HCT116 (cell line): ENCODE data around the gene ARHGEF11. TPM values are rescaled to one million over a fixed set of nuclear protein-coding genes. Genes with fewer than 3 reads are reported as not detected.

Source experiments
- ATAC-seq: fragments of 200-7000 bp; cut with Tn5 transposase; 2 replicates; pipeline ENCODE4 v1.9.1; 2020; ENCODE audit warnings: mild to moderate bottlenecking, moderate library complexity
- BruUV-seq: library from RNA; stranded (reverse); fragments of 400-500 nt; replicated peaks from 2 replicates; lab custom pipeline; 2021; lab: Mats Ljungman, UMichigan
- CTCF ChIA-PET: fragments of 300-600 bp; sonication (Branson Sonifier 250); formaldehyde crosslinking; loops from one replicate; lab custom pipeline; 2021; ENCODE audit warnings: antibody characterized with exemption; lab: Charles Lee
- POLR2A ChIA-PET: fragments of 300-600, 350-600 bp; sonication (Branson Sonifier 250); formaldehyde crosslinking; loops from one replicate; lab custom pipeline; 2021; ENCODE audit warnings: antibody characterized with exemption; lab: Charles Lee
- RAD21 ChIA-PET, 2 experiments: fragments of 300-600 bp; sonication (Branson Sonifier 250); formaldehyde crosslinking; loops; one replicate each; lab custom pipeline; 2023; ENCODE audit warnings: low total read pairs in 2 of 2; ENCODE audit not compliant: uncharacterized antibody in 2 of 2, unreplicated experiment in 2 of 2, low non-redundant PET in 1 of 2; lab: Charles Lee
- DNase-seq: peaks from one replicate; pipeline ENCODE4 v3.0.0-alpha.2; 2010; ENCODE audit warnings: low read depth, low spot score
- H2AFZ ChIP-seq: fragments of 200-600 bp; shearing (Covaris generic), sonication (generic); 2 replicates; pipeline ENCODE4 v1.6.1; 2017; ENCODE audit warnings: low read depth, mixed run types, mixed read lengths, antibody characterized with exemption, low read length; ENCODE audit not compliant: poor library complexity, severe bottlenecking
- H3K27ac ChIP-seq: 2 replicates; pipeline ENCODE4 v1.5.1; 2012; ENCODE audit warnings: low read depth, low read length
- H3K27me3 ChIP-seq: fragments of 200-600 bp; sonication (generic); 2 replicates; pipeline ENCODE4 v1.6.1; 2016; ENCODE audit warnings: mixed run types, low read length, mixed read lengths; ENCODE audit not compliant: insufficient read depth
- H3K36me3 ChIP-seq, 2 experiments: fragments of 200-500 bp in 1 of 2; fragments of 200-600 bp in 1 of 2; sonication (Bioruptor generic) in 1 of 2; sonication (generic) in 1 of 2; 2 replicates each; pipeline versions ENCODE4 v1.5.1 to v1.6.1; 2014 to 2016; ENCODE audit warnings: low read length in 2 of 2, inconsistent platforms in 1 of 2, mixed read lengths in 1 of 2, mixed run types in 1 of 2; ENCODE audit not compliant: insufficient read depth in 2 of 2, control insufficient read depth in 1 of 2
- H3K4me1 ChIP-seq, 2 experiments: fragments of 200-600 bp in 1 of 2; sonication (generic) in 1 of 2; 2 replicates each; pipeline versions ENCODE4 v1.5.1 to v1.6.1; 2012 to 2017; ENCODE audit warnings: low read length in 2 of 2, inconsistent platforms in 1 of 2, mild to moderate bottlenecking in 1 of 2, mixed read lengths in 1 of 2, mixed run types in 1 of 2, moderate library complexity in 1 of 2; ENCODE audit not compliant: insufficient read depth in 2 of 2, control insufficient read depth in 1 of 2
- H3K4me2 ChIP-seq: fragments of 200-600 bp; sonication (generic); 2 replicates; pipeline ENCODE4 v1.6.1; 2017; ENCODE audit warnings: mixed run types, low read length, mixed read lengths
- H3K4me3 ChIP-seq, 2 experiments: fragments of 200-600 bp in 1 of 2; sonication (generic) in 1 of 2; replicated peaks in 1 of 2; 2 replicates each; pipeline ENCODE4 v1.5.1; 2011 to 2016; ENCODE audit warnings: low read length in 2 of 2, control low read depth in 1 of 2, low read depth in 1 of 2, mild to moderate bottlenecking in 1 of 2, mixed read lengths in 1 of 2, mixed run types in 1 of 2
- H3K79me2 ChIP-seq: fragments of 200-600 bp; sonication (generic); 2 replicates; pipeline ENCODE4 v1.6.1; 2017; ENCODE audit warnings: mild to moderate bottlenecking, mixed run types, low read length, moderate library complexity, mixed read lengths; ENCODE audit not compliant: insufficient read depth
- H3K9ac ChIP-seq: fragments of 200-600 bp; sonication (generic); 2 replicates; pipeline ENCODE4 v1.6.1; 2016; ENCODE audit warnings: low read length, mixed read lengths
- H3K9me2 ChIP-seq: fragments of 200-600 bp; sonication (generic), shearing (Covaris generic); 2 replicates; pipeline ENCODE4 v1.6.1; 2017; ENCODE audit warnings: mixed run types, mild to moderate bottlenecking, moderate library complexity; ENCODE audit not compliant: insufficient read depth
- H3K9me3 ChIP-seq, 2 experiments: fragments of 200-500 bp in 1 of 2; fragments of 200-600 bp in 1 of 2; sonication (Bioruptor generic) in 1 of 2; sonication (generic) in 1 of 2; 2 replicates each; pipeline ENCODE4 v1.6.1; 2014 to 2017; ENCODE audit warnings: low read length in 2 of 2, mixed read lengths in 2 of 2, inconsistent platforms in 1 of 2, low read depth in 1 of 2, mild to moderate bottlenecking in 1 of 2, mixed run types in 1 of 2, moderate library complexity in 1 of 2; ENCODE audit not compliant: control insufficient read depth in 1 of 2, insufficient read depth in 1 of 2
- H4K20me1 ChIP-seq: fragments of 200-600 bp; sonication (generic), shearing (Covaris generic); 2 replicates; pipeline ENCODE4 v1.6.1; 2017; ENCODE audit warnings: mixed run types, mild to moderate bottlenecking, moderate library complexity; ENCODE audit not compliant: insufficient read depth
- CEBPB ChIP-seq: IDR thresholded peaks from 2 replicates; pipeline ENCODE4 v1.6.1; 2012; ENCODE audit warnings: low read depth
- CTCF ChIP-seq, 3 experiments: fragments of 200-600 bp in 1 of 3; sonication (generic) in 1 of 3; IDR thresholded peaks in 2 of 3; conservative IDR thresholded peaks in 1 of 3; 2 replicates each; pipeline ENCODE4 v1.5.1; 2012 to 2017; ENCODE audit warnings: low read depth in 2 of 3, low read length in 2 of 3, antibody characterized with exemption in 1 of 3, borderline replicate concordance in 1 of 3, control low read depth in 1 of 3, mild to moderate bottlenecking in 1 of 3, mixed read lengths in 1 of 3, mixed run types in 1 of 3, moderate library complexity in 1 of 3; ENCODE audit not compliant: insufficient read depth in 1 of 3
- EZH2 ChIP-seq: fragments of 200-600 bp; sonication (generic); IDR thresholded peaks from 2 replicates; pipeline ENCODE4 v1.6.1; 2017; ENCODE audit warnings: antibody characterized with exemption, mixed run types
- EZH2phosphoT487 ChIP-seq: fragments of 200-600 bp; IDR thresholded peaks from 2 replicates; pipeline ENCODE4 v1.6.1; 2018; ENCODE audit warnings: antibody characterized with exemption, borderline replicate concordance
- FOSL1 ChIP-seq: IDR thresholded peaks from 2 replicates; pipeline ENCODE4 v1.6.1; 2012; ENCODE audit warnings: low read depth
- JUND ChIP-seq: IDR thresholded peaks from 2 replicates; pipeline ENCODE4 v1.6.1; 2012
- POLR2A ChIP-seq: IDR thresholded peaks from 2 replicates; pipeline ENCODE4 v1.7.0; 2011; ENCODE audit warnings: borderline replicate concordance; ENCODE audit not compliant: insufficient read depth, insufficient read length; ENCODE audit errors: extremely low read depth
- REST ChIP-seq: IDR thresholded peaks from 2 replicates; pipeline ENCODE4 v1.6.1; 2012; ENCODE audit warnings: low read depth
- SRF ChIP-seq: IDR thresholded peaks from 2 replicates; pipeline ENCODE4 v1.6.1; 2012; ENCODE audit warnings: low read depth
- TCF7L2 ChIP-seq: IDR thresholded peaks from 2 replicates; pipeline ENCODE4 v1.7.0; 2011; ENCODE audit warnings: borderline replicate concordance, inconsistent platforms; ENCODE audit not compliant: insufficient read depth, insufficient read length; ENCODE audit errors: extremely low read depth
- YY1 ChIP-seq: IDR thresholded peaks from 2 replicates; pipeline ENCODE4 v1.6.1; 2011; ENCODE audit warnings: low read length, low read depth, moderate library complexity, mild to moderate bottlenecking; ENCODE audit not compliant: insufficient replicate concordance; ENCODE audit errors: extremely low read depth
- ZFX ChIP-seq: fragments of 450-650 bp; IDR thresholded peaks from 2 replicates; pipeline ENCODE4 v1.6.1; 2017
- ZNF274 ChIP-seq: fragments of 200-500 bp; sonication (Bioruptor generic); IDR thresholded peaks from 2 replicates; pipeline ENCODE4 v1.6.1; 2014; ENCODE audit warnings: mild to moderate bottlenecking, low read depth, low read length, inconsistent platforms
- intact Hi-C: fragments of 100-400 bp; cut with micrococcal nuclease; formaldehyde crosslinking; loops from 2 replicates; pipeline ENCODE4 v1.10.0; 2022
- total RNA-seq: library from RNA; stranded (reverse); gene quantifications from one replicate; pipeline ENCODE4 v1.2.1, GENCODE V29; 2021; ENCODE audit not compliant: unreplicated experiment

ARHGEF11 gene
- total RNA-seq, 1 experiment from 2014 or later: 28.9 TPM

GRCh38 chr1:157080714-157081113 is 35.2 kb upstream of the ARHGEF11 start (continued):
- no peak for TF ChIP-seq CTCF (IDR thresholded peaks at IDR 0.05 in 2 of 3, conservative IDR thresholded peaks at IDR 0.05 in 1 of 3; ENCODE audit: borderline replicate concordance in 1 of 3, insufficient read depth in 1 of 3, low read depth in 2 of 3, low read length in 2 of 3)
- TF ChIP-seq REST: no peak
- TF ChIP-seq, all 23 proteins: peak for 0

GRCh38 chr1:157077394-157077793 is 31.9 kb upstream of the ARHGEF11 start:
- H3K27me3 ChIP-seq: no peaks in the 10 kb centered on the region
- H4K20me1 ChIP-seq: no peaks in the 10 kb centered on the region
- no peak overlapping the region for H2AFZ ChIP-seq
- no peaks in the 10 kb centered on the region for H3K36me3 ChIP-seq
- RAD21 ChIA-PET: no interaction called here
- TF ChIP-seq REST: no peak
- no peak for TF ChIP-seq CTCF (IDR thresholded peaks at IDR 0.05 in 2 of 3, conservative IDR thresholded peaks at IDR 0.05 in 1 of 3; ENCODE audit: borderline replicate concordance in 1 of 3, insufficient read depth in 1 of 3, low read depth in 2 of 3, low read length in 2 of 3)
- TF ChIP-seq SRF: no peak
- TF ChIP-seq POLR2A: no peak
- no peak for TF ChIP-seq EZH2phosphoT487
- TF ChIP-seq ZNF274: no peak
- TF ChIP-seq ZFX: no peak
- no peak for TF ChIP-seq CEBPB
- no peak for TF ChIP-seq TCF7L2
- no peak for TF ChIP-seq EZH2
- no peak for TF ChIP-seq YY1
- no peak for TF ChIP-seq FOSL1
- no peak for TF ChIP-seq JUND
- H3K9me3 ChIP-seq: no peaks in the 10 kb centered on the region
- H3K9me2 ChIP-seq: no peaks in the 10 kb centered on the region
- H3K4me3 ChIP-seq: no peak overlapping the region
- no peak overlapping the region for H3K9ac ChIP-seq
- no peak for ATAC-seq
- H3K79me2 ChIP-seq: no peaks in the 10 kb centered on the region
- H3K4me1 ChIP-seq: peaks cover 0 to 9% of the 10 kb centered on the region in 2 experiments; a peak in 1 of 4 replicates
- intact Hi-C loops: no loop called here
- DNase-seq: no peak
- POLR2A ChIA-PET: no interaction called here
- CTCF ChIA-PET: no interaction called here
- H3K4me2 ChIP-seq: no peak overlapping the region
- BruUV-seq: no TSS peak
- H3K27ac ChIP-seq: no peak overlapping the region
